NAMALWA (cell line): ENCODE measurements around the gene ZNF48.

Experiments
- DNase-seq: peaks from one replicate; pipeline ENCODE4 v3.0.0-alpha.2; 2015; ENCODE audit warnings: low spot score

ZNF48 gene

GRCh38 chr16:30395155-30395991, at the start of gene ZNF48:
ZNF48 (plus strand) TSS chr16:30395420; CDS start chr16:30395795, 375 bp downstream.
- peak; percentile 67 for DNase-seq

DNA sequence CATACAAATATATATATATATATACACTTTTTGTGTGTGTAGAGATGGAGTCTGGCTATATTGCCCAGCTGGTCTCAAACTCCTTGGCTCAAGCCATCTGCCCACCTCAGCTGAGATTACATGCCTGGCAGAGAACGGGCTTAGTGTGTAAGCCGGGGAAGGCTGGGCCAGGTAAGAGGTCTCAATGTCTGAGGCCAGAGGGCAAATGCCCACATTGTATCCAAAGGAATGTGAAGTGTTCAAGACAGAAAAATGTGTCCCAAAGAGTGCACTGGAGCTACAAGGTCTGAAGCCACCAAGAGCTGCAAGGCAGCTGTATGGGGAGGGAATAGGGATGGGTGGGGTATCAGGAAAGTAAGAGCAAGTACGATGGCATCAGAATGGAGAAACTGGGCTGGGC, 48.9 kb upstream of the ZNF48 start:
- no peak for DNase-seq

- DNase-seq = no peak
Measured at GRCh38 chr16:30348113-30348512, 47.1 kb upstream of the ZNF48 start.

DNA sequence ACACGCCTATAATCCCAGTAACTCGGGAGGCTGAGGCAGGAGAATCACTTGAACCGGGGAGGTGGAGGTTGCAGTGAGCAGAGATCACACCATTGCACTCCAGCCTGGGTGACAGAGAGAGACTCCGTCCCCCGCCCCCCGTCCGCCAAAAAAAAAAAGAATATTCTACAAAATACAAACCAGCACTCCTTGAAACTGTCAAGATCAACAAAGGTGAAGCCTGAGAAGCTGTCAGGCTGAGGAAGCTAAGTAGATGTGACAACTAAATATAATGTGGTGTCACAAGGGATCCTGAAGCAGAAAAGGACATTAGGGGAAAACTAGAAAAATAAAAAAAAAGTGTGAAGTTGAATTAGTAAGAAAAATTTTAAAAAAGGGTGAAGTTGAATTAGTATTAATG, 46.3 kb upstream of the ZNF48 start:
- DNase-seq = no peak

- peak; percentile 84 for DNase-seq
Measured at GRCh38 chr16:30349675-30350074, 45.5 kb upstream of the ZNF48 start.

DNA sequence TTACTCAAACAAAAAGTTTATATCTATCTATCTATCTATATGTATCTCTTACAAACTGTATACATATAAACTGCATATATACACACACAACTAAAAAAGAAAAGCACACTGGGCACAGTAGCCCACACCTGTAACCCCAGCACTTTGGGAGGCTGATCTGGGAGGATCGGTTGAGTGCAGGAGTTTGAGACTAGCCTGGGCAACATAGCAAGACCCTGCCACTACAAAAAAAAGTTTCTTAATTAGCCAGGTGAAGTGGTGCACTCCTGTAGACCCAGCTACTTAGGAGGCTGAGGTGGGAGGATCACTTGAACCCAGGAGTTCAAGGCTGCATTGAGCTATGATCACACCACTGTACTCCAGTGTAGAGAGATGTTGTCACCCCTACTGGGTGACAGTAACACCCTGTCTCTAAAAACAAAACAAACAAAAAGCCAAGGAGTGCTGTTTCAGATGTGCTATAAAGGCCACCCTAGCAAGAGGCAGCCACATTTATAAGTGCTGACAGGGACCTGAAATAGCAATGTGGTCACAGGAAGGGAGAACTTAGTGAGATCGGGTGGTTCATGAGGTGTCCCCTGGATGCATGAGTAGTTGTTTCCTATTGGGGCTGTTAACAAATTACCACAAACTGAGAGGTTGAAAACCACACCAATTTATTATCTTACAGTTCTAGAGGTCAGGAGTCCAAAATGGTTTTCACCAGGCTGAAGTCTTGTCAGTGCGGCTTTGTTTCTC, 44.9 kb upstream of the ZNF48 start:
- DNase-seq = peak; percentile 77

DNA sequence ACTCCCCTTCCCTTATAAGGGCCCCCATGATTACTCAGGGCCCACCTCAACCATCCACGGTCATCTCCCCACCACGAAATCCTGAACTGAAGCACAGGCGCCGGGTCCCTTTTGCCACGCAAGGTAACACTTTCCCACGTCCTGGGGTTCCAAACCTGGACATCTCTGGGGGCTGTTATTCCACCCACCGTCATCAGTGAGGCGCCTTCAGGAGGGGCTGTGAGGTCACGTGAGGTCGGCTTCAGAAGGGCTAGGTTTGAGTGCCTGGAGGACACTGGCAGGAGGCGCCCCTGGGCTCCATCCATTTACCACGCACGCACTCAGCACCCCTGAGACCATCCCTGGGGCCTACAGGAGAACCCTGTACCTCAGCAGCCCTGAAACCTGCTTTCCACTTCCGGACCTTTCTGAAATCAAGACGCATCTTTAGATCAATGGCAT, 44.2 kb upstream of the ZNF48 start:
- no peak for DNase-seq

- no peak for DNase-seq
Measured at GRCh38 chr16:30351586-30352419, 43.4 kb upstream of the ZNF48 start.

DNA sequence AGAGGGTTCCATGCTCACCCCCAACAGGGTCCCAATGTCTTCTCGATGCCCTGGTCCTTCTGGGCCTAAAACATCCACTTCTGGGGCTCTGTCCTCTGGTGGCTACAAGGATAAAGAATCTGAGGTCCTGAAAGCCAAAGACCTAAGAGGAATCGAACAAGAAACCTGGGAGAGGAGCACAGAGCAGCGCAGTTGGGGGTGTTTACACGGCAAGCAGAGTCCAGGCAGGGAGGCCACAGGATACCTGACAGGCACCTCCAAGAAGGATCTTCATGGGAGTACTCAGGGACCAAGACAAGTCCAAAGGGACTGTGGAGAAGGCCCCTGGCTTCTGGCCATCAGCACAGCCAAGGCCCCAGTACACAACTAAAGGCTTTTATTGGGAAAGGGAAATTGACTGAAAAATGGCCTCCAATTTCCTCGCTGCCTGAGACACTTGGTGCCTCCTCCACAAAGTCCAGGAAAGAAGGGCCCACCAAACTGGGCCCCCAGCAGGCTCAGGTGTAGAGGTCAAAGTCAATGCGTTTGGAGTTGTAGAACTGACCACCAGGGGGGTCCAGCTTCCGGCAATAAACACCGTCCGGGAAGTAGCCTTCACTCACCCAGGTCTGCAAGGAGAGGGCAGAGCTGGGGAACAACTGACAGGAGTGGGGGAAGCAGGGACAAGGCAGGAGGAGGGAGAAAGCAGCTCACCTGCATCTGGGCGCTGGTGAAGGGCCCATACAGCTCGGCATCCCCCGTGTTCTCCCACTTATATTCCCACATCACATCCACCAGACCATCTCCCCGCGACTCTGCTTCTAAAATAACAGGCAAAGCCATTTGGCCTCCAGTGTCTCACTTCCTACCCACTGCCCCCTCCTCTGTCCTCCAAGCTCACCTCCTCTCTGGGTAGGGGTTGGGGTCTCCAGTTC, 42.5 kb upstream of the ZNF48 start:
- no peak for DNase-seq

- no peak for DNase-seq
Measured at GRCh38 chr16:30353438-30354129, 41.6 kb upstream of the ZNF48 start.

GRCh38 chr16:30354423-30355143, 40.6 kb upstream of the ZNF48 start:
- DNase-seq = peak; percentile 42

- peak; percentile 94 for DNase-seq
Measured at GRCh38 chr16:30355144-30355953, 39.9 kb upstream of the ZNF48 start, which contains the start of gene CD2BP2. CD2BP2 (minus strand) TSS chr16:30355308; CDS start chr16:30354681, 627 bp downstream.

DNA sequence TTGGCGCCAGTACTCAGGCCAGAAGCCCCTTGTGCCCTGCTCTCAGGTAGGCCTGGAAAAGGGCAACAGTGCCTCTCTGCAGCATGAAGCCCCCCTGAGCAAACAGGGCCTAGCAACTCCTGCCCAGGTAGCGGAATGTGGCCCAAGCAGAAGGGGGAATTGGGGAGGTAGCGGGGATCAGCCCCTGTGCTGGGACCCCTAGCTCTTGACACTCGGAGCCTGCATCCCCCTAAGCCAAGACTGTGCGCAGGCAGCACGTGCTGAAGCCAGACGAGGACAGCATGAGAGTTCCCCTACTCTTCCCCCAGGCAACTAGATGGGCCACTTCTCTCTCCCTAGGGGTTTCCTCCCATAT, 39.3 kb upstream of the ZNF48 start:
- no peak for DNase-seq

GRCh38 chr16:30356401-30357084, 38.7 kb upstream of the ZNF48 start:
- no peak for DNase-seq

DNA sequence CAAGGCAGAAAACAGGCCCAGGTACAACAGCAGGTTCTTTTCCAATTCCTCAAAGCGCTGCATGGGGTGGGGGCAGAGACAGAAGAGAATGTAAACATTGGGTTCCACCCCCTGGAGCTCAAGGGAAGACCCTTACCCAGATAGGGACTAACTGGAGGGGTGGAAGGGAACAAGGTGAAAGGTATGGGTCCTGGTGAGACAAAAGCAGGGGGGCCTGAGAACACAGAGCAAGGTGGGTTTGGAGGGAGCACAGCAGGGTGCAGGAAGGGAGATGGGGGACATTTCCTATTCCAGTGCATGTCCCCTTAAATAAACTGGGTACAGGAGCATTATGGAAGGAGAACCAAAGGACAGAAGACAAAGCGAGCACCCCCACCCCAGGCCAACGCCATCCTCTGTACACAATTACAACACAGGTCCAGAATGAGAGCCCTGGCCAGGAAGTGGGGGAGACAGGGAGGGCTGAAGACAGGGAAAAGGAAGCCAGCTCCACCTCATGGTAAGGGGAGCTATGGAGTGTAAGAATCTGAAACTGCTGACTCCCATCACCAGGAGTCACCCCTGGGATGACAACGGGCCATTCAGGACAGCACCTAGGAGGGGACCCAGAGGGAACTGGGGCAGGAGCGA, 38.0 kb upstream of the ZNF48 start:
- DNase-seq = no peak

- no peak for DNase-seq
Measured at GRCh38 chr16:30357715-30358576, 37.3 kb upstream of the ZNF48 start.

GRCh38 chr16:30358577-30358936, 36.7 kb upstream of the ZNF48 start:
- no peak for DNase-seq
